ENCODE results near the gene RAPGEF1.
"Not testable (repeated sequence)": the region's sequence is repeated elsewhere in the genome, so short reads cannot be mapped to it uniquely, and the experiment has no call there.

Gene RAPGEF1

GRCh38 chr9:131727795-131728545, 11.9 kb downstream of the RAPGEF1 start:
- no peak for DNase-seq (ENCODE audit: low spot score)

GRCh38 chr9:131727184-131727759, 12.6 kb downstream of the RAPGEF1 start:
- DNase-seq (ENCODE audit: low spot score): no peak

GRCh38 chr9:131724683-131725082, 15.2 kb downstream of the RAPGEF1 start:
- DNase-seq (ENCODE audit: low spot score): no peak

GRCh38 chr9:131723632-131724031, 16.2 kb downstream of the RAPGEF1 start:
- DNase-seq (ENCODE audit: low spot score): no peak

- no peak for DNase-seq (ENCODE audit: low spot score)
These were observed 17.6 kb downstream of the RAPGEF1 start for GRCh38 chr9:131722255-131722654.

GRCh38 chr9:131721076-131721475, 18.8 kb downstream of the RAPGEF1 start:
- no peak for DNase-seq (ENCODE audit: low spot score)

- no peak for DNase-seq (ENCODE audit: low spot score)
These were observed 19.5 kb downstream of the RAPGEF1 start for GRCh38 chr9:131720330-131720729.

- no peak for DNase-seq (ENCODE audit: low spot score)
These were observed 20.5 kb downstream of the RAPGEF1 start for GRCh38 chr9:131719262-131719908.

GRCh38 chr9:131717719-131718460, 22.0 kb downstream of the RAPGEF1 start:
- DNase-seq (ENCODE audit: low spot score): no peak

- DNase-seq (ENCODE audit: low spot score): no peak
These were observed 24.0 kb downstream of the RAPGEF1 start for GRCh38 chr9:131715906-131716305.

- no peak for DNase-seq (ENCODE audit: low spot score)
These were observed 25.1 kb downstream of the RAPGEF1 start for GRCh38 chr9:131714821-131715220.

- no peak for DNase-seq (ENCODE audit: low spot score)
These were observed 25.7 kb downstream of the RAPGEF1 start for GRCh38 chr9:131714161-131714646.

GRCh38 chr9:131713016-131713415, 26.9 kb downstream of the RAPGEF1 start:
- DNase-seq (ENCODE audit: low spot score): no peak

GRCh38 chr9:131712151-131712716, 27.6 kb downstream of the RAPGEF1 start:
- DNase-seq (ENCODE audit: low spot score): no peak

- no peak for DNase-seq (ENCODE audit: low spot score)
These were observed 30.0 kb downstream of the RAPGEF1 start for GRCh38 chr9:131709771-131710431.

- not testable (repeated sequence) for DNase-seq (ENCODE audit: low spot score)
These were observed 30.7 kb downstream of the RAPGEF1 start for GRCh38 chr9:131709010-131709770.

GRCh38 chr9:131708226-131709002, 31.5 kb downstream of the RAPGEF1 start:
- no peak for DNase-seq (ENCODE audit: low spot score)

- peak; percentile 44 for DNase-seq (ENCODE audit: low spot score)
These were observed 32.1 kb downstream of the RAPGEF1 start for GRCh38 chr9:131707733-131708157.

GRCh38 chr9:131707050-131707449, 32.8 kb downstream of the RAPGEF1 start:
- DNase-seq (ENCODE audit: low spot score): no peak

- DNase-seq (ENCODE audit: low spot score): no peak
These were observed 33.3 kb downstream of the RAPGEF1 start for GRCh38 chr9:131706608-131706970.

All from hematopoietic multipotent progenitor cell treated with erythropoietin and hydrocortisone succinate and interleukin-3 and kit ligand, for 15 days (in vitro differentiated cells).